T-helper 2 cell (primary cell): Measurements from ENCODE around the gene TENM4.
"Not testable (repeated sequence)": the region's sequence is repeated elsewhere in the genome, so short reads cannot be mapped to it uniquely, and the experiment has no call there.

Experiments
- DNase-seq, 5 experiments: peaks; one replicate each; pipeline versions ENCODE4 v3.0.0 to v3.0.0-alpha.2; 2012 to 2022

Gene TENM4

GRCh38 chr11:78827291-78827690, 613.5 kb downstream of the TENM4 start:
- DNase-seq: not testable (repeated sequence)

- DNase-seq: no peak
Observed at GRCh38 chr11:78825591-78826020, 615.2 kb downstream of the TENM4 start.

- DNase-seq: no peak
Observed at GRCh38 chr11:78823588-78823987, 617.2 kb downstream of the TENM4 start.

- no peak for DNase-seq
Observed at GRCh38 chr11:78822931-78823423, 617.9 kb downstream of the TENM4 start.

- DNase-seq: no peak
Observed at GRCh38 chr11:78821371-78822306, 619.2 kb downstream of the TENM4 start.

- DNase-seq: no peak
Observed at GRCh38 chr11:78820741-78821140, 620.1 kb downstream of the TENM4 start.

- DNase-seq: no peak
Observed at GRCh38 chr11:78818201-78818600, 622.6 kb downstream of the TENM4 start.

GRCh38 chr11:78815831-78816230, 625.0 kb downstream of the TENM4 start:
- no peak for DNase-seq

GRCh38 chr11:78812513-78813293, 628.1 kb downstream of the TENM4 start:
- DNase-seq: no peak

- DNase-seq: no peak
Observed at GRCh38 chr11:78810559-78811009, 630.2 kb downstream of the TENM4 start.

GRCh38 chr11:78809931-78810541, 630.8 kb downstream of the TENM4 start:
- no peak for DNase-seq

- no peak for DNase-seq
Observed at GRCh38 chr11:78808923-78809322, 631.9 kb downstream of the TENM4 start.

GRCh38 chr11:78807351-78807750, 633.5 kb downstream of the TENM4 start:
- no peak for DNase-seq

GRCh38 chr11:78806214-78807004, 634.4 kb downstream of the TENM4 start:
- no peak for DNase-seq

- no peak for DNase-seq
Observed at GRCh38 chr11:78804991-78805390, 635.8 kb downstream of the TENM4 start.

GRCh38 chr11:78803995-78804394, 636.8 kb downstream of the TENM4 start:
- DNase-seq: no peak

GRCh38 chr11:78802058-78802761, 638.6 kb downstream of the TENM4 start:
- no peak for DNase-seq

GRCh38 chr11:78801161-78801884, 639.5 kb downstream of the TENM4 start:
- no peak for DNase-seq

GRCh38 chr11:78800756-78801155, 640.1 kb downstream of the TENM4 start:
- DNase-seq: no peak

GRCh38 chr11:78800096-78800690, 640.6 kb downstream of the TENM4 start:
- DNase-seq: no peak
